Right kidney (tissue), 9 donors: Measurements from ENCODE around the gene APC2.

Experiments used
- DNase-seq: peaks from one replicate; pipeline ENCODE4 v3.0.0-alpha.2; 2016
- long read RNA-seq, 8 donors: transcript quantifications; one replicate each; lab custom pipeline, GENCODE V29; 2026

Gene APC2, protein sequence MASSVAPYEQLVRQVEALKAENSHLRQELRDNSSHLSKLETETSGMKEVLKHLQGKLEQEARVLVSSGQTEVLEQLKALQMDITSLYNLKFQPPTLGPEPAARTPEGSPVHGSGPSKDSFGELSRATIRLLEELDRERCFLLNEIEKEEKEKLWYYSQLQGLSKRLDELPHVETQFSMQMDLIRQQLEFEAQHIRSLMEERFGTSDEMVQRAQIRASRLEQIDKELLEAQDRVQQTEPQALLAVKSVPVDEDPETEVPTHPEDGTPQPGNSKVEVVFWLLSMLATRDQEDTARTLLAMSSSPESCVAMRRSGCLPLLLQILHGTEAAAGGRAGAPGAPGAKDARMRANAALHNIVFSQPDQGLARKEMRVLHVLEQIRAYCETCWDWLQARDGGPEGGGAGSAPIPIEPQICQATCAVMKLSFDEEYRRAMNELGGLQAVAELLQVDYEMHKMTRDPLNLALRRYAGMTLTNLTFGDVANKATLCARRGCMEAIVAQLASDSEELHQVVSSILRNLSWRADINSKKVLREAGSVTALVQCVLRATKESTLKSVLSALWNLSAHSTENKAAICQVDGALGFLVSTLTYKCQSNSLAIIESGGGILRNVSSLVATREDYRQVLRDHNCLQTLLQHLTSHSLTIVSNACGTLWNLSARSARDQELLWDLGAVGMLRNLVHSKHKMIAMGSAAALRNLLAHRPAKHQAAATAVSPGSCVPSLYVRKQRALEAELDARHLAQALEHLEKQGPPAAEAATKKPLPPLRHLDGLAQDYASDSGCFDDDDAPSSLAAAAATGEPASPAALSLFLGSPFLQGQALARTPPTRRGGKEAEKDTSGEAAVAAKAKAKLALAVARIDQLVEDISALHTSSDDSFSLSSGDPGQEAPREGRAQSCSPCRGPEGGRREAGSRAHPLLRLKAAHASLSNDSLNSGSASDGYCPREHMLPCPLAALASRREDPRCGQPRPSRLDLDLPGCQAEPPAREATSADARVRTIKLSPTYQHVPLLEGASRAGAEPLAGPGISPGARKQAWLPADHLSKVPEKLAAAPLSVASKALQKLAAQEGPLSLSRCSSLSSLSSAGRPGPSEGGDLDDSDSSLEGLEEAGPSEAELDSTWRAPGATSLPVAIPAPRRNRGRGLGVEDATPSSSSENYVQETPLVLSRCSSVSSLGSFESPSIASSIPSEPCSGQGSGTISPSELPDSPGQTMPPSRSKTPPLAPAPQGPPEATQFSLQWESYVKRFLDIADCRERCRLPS (N-terminal part only)
- long read RNA-seq, donor 1 = 0 reads
- long read RNA-seq, donor 2, partial matches to known transcripts = 10 of 26 reads
- long read RNA-seq, donor 2, other reads (novel, unspliced or antisense) = 16 of 26 reads
- long read RNA-seq, donor 3, partial matches to known transcripts = 10 of 18 reads
- long read RNA-seq, donor 3, other reads (novel, unspliced or antisense) = 8 of 18 reads
- long read RNA-seq, donor 4, partial matches to known transcripts = 0 of 16 reads
- long read RNA-seq, donor 4, other reads (novel, unspliced or antisense) = 16 of 16 reads
- long read RNA-seq, donor 5, partial matches to known transcripts = 34 of 40 reads
- long read RNA-seq, donor 5, other reads (novel, unspliced or antisense) = 6 of 40 reads
- long read RNA-seq, donor 6, partial matches to known transcripts = 7 of 15 reads
- long read RNA-seq, donor 6, other reads (novel, unspliced or antisense) = 8 of 15 reads
- long read RNA-seq, donor 7 = 0 reads
- long read RNA-seq, donor 8, partial matches to known transcripts = 0 of 18 reads
- long read RNA-seq, donor 8, other reads (novel, unspliced or antisense) = 18 of 18 reads

DNA sequence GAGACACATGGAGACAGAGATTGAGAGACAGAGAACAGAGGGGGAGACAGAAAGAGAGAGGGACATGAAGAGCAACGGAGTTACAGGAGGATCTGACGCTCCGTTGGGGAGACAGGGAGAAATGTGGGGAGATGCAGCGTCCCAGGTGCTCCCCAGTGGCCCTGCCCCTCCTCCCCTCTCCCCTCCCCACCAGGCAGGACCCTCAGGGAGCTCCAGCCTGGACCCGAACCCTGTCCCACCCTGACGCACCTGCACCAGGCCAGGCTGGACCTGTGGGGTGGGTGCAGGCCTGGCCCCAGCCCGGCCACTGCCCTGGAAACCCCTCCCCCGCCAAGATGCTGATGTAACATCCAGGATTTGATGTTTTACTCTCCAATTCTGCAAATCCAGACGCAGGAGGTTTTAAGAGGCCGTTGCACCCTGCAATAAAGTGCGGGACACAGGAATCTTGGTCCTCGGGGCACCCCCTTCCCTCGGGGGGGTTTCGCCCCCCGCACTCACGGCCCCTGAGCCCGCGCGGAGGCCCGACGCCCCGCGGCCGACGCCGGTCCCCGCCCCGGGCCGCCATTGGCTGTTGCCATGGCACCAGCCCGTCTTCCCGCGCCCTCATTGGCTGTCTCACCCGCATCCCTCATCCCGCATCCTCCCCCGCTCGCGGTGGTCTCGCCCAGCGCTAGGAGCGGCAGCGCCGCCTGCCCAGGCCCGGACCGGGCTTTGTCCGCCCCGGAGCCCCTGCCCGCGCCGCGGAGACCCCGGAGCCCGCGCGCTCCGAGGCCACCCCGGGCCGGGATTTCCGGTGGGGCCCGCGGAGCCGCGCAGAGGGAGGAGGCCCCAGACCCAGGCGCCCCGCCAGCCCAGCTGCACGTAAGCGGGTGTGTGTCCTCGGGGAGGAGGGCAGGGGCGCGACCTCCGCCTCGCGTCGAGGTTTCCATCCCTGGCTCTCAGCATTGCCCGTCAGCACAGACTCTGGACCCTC, at the start of gene APC2:
TSS of gene APC2 (plus strand) at position 655 of the 976 bp plus-strand sequence. CDS start 2,881 bp downstream, outside the sequence.
- no peak for DNase-seq

DNA sequence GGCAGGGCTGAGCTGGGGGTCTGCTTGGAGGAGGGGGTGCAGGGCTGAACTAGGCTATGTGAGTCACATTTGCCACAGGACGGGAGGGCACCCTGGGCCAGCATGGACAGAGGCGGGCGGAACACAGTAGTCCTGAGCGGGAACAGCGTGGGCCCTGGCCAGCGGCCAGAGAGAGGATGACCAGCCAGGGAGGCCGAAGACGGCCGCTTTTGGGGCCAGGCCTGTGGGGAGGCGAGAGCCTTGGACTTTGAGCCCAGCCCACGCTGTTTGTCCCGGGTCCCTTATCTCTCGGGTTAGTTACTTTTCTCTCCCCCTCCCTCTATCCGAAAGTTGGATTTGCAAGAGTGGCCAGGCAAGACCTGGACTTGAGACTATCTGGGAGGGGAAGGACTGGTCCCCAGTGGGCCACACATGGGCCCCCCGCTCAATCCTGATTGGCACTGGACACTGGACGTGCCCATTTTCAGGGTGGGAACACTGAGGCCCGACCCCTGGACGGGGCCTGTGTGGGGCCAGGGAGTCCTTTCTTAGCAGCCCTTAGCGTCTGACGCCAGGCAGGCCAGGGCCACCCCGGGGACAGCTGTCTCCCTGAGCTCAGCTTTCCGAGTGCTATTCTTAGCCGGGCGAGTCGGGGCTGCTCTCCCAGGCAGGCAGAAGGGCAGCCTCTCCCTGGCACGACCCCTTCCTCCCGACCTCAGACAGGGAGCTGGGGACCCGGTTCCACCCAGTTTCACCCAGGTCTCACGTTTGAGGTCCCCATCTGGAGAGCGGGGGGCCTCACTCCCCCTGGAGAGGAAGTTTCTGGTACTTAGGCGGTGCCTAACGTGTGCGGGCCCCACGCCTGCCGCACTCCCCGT, 49.4 kb upstream of the APC2 start:
- DNase-seq = peak; percentile 65

DNA sequence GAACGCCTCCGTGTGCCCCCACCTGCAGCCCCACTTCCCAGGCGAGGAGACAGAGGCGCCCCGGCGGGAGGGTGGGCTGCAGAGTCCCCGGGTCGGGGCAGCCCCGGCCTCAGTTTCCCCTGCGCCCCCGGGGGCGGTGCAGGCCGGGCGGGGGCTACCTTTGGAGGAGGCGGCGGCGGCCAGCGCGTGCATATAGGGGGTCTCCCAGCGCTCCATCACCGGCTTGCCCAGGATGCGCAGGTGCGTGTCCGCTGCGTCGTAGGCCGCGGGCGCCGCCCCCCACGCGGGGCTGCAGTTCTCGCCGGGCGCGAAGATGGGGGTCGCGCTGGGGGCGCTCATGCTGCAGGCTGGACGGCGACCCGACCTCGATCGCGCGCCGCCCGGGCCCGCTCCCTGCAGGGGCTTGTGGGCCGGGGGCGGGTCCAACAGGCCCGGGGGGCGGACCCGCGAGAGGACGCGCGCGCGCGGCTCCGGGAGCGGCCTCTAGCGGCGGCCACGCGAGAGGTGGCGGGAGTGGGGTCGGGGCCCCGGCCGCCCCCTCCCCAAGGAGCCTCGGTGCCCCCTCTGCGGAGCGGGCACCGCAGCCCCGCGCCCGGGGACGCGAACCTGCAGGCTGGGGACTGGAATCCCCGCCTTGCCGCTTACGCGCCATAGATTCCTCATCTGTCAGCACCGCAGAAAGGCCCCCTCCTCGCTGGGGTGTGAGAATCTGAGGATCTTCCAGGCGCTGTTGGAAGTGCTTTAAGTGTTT, 48.6 kb upstream of the APC2 start, which contains the start of gene GAMT:
TSS of gene GAMT (minus strand) at position 405 of the 751 bp plus-strand sequence. CDS start at position 339, 66 bp downstream.
- peak; percentile 70 for DNase-seq

DNA sequence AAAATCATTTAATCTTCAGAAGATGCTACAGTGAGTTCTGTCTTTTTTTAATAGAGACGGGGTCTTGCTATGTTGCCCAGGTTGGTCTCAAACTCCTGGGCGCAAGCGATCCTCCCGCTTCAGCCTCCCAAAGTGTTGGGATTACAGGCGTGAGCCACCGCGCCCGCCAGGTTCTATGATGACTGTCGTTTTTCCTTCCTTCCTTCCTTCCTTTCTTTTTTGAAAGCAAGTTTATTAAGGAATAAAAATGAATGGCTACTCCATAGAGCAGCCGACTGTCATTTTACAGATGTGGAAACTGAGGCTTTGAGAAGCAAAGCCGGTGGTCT, 48.1 kb upstream of the APC2 start:
- no peak for DNase-seq

DNA sequence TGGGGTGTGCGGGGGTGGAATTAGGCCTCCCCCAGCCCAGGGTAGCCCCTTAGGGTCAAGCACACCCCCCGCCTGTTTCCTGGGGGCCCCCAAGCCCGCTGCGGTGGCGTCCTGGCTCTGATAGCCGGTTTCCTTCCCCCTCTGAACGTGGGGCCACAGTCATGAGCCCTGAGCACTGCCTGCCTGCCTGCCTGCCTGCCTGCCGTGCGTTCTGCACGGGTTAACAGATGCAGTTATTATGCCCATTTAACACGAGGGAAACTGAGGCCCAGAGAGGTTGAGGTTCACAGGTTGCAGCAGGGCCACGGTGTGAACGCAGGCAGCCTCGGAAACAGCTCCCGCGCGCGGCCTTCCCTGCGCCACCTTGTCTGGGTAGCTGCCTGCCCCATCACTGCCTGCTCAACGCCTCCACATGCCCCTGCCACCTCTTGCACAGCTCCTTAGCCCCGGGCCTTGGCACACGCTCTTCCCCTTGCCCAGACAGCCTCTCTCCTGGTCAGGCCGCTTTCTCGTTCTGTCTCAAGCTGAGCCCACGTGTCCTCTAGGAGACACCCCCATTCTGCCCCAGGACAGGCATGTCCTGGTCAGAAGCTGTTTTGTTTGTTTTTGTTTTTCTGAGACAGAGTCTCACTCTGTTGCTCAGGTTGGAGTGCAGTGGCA, 47.4 kb upstream of the APC2 start:
- DNase-seq = no peak

DNA sequence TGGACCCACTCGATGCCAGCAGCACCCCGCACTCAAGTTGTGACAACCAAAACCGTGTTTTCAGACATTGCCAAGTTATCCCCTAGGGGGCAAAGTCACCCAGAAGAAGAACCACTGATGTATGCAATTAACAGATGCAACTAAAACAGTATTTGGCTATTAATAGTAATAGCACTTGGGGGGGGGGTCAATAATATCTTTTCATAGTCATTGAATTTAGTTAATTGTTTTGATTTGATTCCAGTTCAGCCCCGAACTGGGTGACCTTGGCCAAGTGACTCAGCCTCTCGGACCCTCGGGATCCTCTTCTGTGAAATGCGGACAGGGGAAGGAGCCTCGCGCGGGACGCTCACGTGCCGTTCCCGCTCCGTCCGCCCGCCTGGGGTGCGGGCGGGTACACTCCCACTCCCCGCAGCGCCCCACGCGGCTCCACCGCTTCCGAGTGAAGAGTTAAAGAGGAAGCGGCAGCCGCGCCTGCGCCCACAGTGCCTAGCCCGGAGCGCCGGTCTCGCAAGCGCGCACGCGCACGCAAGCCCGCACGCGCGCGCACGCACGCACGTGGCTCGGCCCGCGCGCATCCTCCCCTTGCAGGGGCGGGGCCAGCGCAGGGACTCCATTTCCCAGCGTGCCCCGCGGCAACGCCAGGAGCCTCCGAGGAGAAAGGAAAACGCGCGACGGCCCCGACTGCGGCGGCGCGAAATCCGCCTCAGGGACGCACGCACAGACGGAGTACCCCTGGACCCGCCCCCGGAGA, 43.0 kb upstream of the APC2 start:
- peak; percentile 100 for DNase-seq

DNA sequence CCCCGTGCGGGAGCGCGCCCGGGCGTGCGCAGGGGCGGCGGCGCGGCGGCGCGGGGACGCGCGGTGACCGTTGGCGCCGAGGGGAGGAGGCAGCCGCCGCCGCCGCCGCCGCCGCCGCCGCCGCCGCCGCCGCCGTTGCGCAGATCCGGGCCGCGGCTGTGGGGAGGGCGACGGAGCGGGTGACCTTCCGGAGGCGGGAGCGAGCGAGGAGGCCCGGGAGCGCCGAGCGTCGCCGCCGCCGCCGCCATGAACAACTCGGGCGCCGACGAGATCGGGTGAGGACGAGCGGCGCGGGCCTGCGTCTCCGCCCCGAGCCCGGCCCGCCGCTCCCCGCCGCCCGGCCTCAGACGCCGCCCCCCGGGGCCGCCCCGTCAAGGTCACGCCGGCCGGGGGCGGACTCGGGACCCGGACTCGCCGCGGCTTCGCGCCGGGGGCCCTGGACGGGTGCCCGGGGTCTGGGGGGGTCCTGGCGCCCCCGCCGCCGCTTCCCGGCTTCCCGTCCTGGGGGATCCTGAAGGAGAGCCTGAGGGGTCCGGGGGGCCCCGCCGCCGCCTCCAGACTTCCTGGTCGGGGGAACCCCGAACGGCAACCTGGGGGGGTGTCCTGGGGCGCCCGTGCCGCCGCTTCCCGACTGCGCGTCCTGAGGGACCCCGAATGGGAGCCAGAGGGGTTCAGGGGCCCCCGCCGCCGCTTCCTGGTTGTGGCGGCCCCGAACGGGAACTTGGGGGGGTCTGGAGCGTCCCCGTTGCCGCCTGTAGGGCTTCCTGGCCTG, 42.2 kb upstream of the APC2 start, which contains the start of gene DAZAP1:
TSS of gene DAZAP1 (plus strand) at position 59 of the 772 bp plus-strand sequence. CDS start at position 247, 188 bp downstream.
- no peak for DNase-seq

DNA sequence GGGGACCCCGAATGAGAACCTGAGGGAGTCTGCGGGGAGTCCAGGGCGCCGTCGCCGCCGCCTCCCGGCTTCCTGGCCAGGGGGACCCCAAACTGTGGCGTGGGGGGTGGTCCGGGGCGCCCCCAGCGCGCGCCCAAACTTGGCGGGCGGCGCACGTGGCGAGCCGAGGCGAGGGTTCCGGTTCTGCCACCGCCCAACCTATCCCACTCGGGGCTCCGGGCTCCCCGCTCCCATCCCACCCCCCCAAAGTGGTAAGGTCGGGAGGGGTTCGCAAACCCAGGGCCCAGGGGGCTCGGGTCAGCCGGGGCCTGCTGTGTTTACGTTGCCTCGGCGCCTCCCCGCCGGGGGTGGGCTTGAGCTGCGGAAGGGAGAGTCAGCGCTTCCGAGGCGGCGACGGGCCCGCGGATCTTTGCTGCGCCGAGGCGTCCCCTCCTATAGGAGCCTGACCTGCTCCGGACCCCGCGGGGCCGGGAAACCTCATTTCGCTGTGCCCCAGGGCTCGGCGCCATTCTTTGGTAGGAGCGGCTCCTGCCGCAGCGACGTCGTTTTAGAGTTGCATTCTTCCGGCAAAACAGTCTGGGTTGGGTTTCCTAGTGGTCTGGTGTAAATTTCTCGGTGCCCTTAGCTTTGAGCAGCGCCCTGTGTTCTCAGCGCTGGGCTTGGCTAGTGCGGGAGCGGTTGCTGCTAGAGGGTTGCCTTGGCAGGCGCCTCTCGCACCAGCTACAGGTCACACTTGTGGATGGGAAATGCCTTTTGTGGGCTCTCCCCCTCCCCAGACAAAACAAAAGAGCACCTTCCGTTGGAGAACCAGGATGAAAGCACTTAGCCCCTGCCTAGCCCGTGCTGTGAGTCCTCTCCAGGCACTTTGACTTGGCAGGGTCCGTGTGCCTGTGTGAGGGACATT, 41.4 kb upstream of the APC2 start:
- DNase-seq = peak; percentile 71

DNA sequence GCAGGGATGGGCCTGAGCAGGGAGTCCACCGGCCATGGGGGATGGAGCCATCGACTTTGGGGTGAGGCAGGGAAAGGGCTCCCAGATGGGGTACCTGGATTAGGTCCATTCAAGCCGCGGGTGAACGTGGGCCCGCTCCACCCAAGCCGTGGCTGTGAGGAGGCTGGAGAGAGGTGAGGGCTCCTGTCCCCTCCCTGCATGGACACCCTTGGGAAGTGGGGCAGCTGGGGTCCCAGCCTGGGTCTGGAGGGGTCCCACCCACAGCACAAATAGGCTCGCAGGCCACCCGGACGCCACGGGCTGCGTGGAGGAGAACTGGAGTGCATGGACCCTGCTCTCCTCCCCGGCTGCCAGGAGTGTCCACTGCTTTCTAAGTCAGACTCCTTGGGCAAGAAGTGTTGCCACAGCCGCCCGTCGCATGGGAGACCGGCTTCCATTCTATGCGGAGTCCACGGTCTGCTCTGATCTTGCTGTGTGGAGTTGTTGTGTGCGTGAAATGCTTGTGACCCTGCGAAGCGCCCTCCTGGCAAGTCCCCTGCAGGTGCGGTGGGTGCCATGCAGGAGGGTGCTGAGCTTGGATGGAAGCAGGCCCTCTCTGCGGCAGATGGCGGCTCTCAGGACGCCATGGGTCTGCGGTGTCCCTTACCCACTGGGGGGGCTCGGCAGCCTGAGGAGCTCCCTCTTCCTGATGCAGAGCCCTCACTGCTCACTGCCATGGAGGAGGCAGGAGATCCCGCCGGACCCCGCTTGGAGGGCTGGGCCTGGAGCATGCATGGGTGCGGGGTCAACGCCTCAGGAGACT, 40.5 kb upstream of the APC2 start:
- DNase-seq = no peak

DNA sequence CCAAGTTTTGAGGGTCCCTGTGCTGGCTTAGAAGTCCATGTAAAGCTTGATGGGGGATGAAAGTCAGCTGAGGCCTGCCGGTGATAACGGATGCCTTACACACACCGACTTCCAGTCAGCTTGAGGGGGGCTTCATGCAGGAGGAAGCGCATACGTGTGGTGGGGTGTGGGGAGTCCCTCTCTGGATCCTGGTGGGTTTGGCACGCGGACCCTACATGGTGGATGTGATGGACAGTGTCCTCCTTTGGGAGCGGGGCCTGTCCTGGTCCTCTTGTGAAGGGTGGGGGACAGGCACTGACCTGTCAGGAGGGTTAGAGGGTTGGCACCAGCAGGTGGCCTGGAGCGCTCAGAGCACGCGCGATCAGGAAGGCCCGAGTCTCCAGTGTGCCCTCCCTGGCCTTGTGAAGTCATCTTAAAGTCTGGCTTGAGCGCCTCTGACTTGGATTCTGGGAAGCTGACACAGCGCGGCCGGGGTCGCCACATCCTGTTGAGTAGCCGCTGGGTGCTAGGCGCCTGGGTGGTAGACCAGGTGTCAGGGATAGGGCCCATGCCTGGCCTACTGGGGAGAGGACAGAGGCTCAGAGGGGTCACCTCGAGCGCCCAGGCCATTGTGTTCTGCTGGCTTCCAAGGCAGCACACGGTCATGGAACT, 39.7 kb upstream of the APC2 start:
- DNase-seq = no peak

DNA sequence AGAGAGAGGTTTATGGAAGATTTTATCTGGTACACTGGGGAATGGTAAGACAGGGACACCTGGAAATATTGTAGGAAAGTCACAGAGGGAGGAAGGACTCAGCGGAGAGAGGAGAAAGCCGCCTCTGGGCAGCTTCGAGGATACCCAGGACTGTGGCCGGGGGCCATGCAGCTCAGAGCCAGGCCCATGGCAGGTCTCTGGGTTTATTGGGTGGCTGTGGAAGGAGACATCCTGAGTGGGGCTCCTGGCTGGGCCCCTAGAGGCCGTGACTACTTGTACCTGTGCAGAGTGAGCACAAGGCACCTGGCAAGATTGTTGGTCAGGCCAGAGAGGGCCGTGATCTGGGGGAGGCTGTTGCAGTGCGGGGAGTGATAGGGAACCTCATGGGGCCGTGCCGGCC, 39.1 kb upstream of the APC2 start:
- no peak for DNase-seq

DNA sequence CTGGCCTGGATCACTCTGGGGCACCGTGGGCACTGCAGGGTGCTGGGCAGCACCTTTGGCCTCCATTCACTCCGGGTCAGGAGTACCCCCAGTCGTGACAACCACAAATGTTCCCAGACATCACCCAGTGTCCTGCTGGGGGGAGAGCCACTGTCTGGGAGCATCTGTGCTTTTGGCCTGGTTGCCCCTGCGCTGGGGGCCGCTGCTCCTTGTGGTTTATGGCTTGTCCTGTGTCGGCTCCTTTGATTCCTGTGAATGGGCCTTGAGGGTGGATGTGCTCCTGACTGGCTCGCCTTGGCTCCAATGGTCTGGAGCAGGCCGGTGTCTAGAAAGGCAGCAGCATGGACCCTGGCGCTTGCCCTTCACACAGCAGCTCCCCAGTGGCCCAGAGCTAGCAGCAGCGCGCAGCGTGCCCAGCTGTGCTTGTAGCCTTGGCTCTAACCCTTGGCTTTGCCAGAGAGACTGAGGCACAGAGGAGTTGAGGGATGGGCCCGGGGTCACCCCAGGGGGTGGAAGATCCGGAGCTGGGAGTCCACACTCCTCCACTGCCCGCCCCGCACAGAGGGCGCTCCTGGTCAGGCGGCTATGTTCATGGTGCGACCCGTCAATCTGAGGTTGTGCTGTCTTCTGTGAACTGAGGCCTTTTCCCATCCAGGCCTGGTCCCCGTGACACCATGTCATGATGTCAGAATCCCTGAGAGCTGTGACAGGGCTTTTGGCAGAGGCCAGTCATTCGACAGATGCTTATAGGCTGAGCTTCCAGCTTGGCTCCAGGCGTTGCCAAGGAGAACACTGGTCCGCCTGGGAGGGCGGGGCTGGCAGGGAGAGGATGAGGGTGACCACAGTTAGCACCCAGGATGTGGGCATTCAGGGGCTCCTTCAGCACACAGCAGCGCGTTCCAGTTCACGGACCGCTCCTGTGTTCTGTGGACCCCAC, 38.4 kb upstream of the APC2 start:
- DNase-seq = no peak
